Panc1 (cell line): ENCODE measurements around the gene CEMIP. TPM values are rescaled to one million over a fixed set of nuclear protein-coding genes. Genes with fewer than 3 reads are reported as not detected.

ENCODE experiments used
- ATAC-seq: fragments of 200-7000 bp; cut with Tn5 transposase; 2 replicates; pipeline ENCODE4 v1.9.1; 2020; ENCODE audit warnings: mild to moderate bottlenecking, moderate library complexity
- BruUV-seq: library from RNA; stranded (reverse); fragments of 400-500 nt; replicated peaks from 2 replicates; lab custom pipeline; 2021; lab: Mats Ljungman, UMichigan
- CTCF ChIA-PET: fragments of 300-600 bp; sonication (Branson Sonifier 250); formaldehyde crosslinking; loops from one replicate; lab custom pipeline; 2022; ENCODE audit warnings: antibody characterized with exemption; lab: Charles Lee
- POLR2A ChIA-PET: fragments of 300-600 bp; sonication (Branson Sonifier 250); formaldehyde crosslinking; loops from one replicate; lab custom pipeline; 2022; ENCODE audit warnings: antibody characterized with exemption; lab: Charles Lee
- DNase-seq: peaks from one replicate; pipeline ENCODE4 v3.0.0-alpha.2; 2010; ENCODE audit warnings: low read depth, low spot score
- H3K27ac ChIP-seq: 2 replicates; pipeline ENCODE4 v1.5.1; 2011; ENCODE audit warnings: mild to moderate bottlenecking, low read length, inconsistent platforms
- H3K27me3 ChIP-seq: fragments of 200-500 bp; sonication (Bioruptor generic); 2 replicates; pipeline ENCODE4 v1.6.0; 2014; ENCODE audit warnings: low read length, inconsistent platforms; ENCODE audit not compliant: control insufficient read depth, insufficient read depth
- H3K36me3 ChIP-seq: fragments of 200-500 bp; sonication (Bioruptor generic); 2 replicates; pipeline ENCODE4 v1.5.1; 2014; ENCODE audit warnings: inconsistent platforms, mild to moderate bottlenecking, low read length, moderate library complexity; ENCODE audit not compliant: control insufficient read depth, insufficient read depth
- H3K4me1 ChIP-seq: 2 replicates; pipeline ENCODE4 v1.5.1; 2011; ENCODE audit warnings: inconsistent platforms, mild to moderate bottlenecking, low read length, moderate library complexity; ENCODE audit not compliant: control insufficient read depth, insufficient read depth
- H3K4me3 ChIP-seq, 2 experiments: 2 replicates each; pipeline ENCODE4 v1.5.1; 2011 to 2012; ENCODE audit warnings: low read depth in 2 of 2, low read length in 2 of 2, mild to moderate bottlenecking in 2 of 2, inconsistent platforms in 1 of 2, moderate library complexity in 1 of 2
- H3K9me3 ChIP-seq: fragments of 200-500 bp; sonication (Bioruptor generic); 2 replicates; pipeline ENCODE4 v1.5.1; 2014; ENCODE audit warnings: low read depth, mild to moderate bottlenecking, inconsistent platforms, low read length, moderate library complexity; ENCODE audit not compliant: control insufficient read depth, insufficient read depth
- POLR2AphosphoS5 ChIP-seq: IDR thresholded peaks from 2 replicates; pipeline ENCODE4 v1.6.1; 2012; ENCODE audit warnings: mild to moderate bottlenecking, low read depth, low read length, moderate library complexity
- SIN3A ChIP-seq: IDR thresholded peaks from 2 replicates; pipeline ENCODE4 v1.6.1; 2012; ENCODE audit warnings: low read depth, mild to moderate bottlenecking, low read length, moderate library complexity, borderline replicate concordance; ENCODE audit not compliant: insufficient read depth
- TCF7L2 ChIP-seq: IDR thresholded peaks from 2 replicates; pipeline ENCODE4 v1.6.1; 2011; ENCODE audit warnings: mild to moderate bottlenecking, low read depth, low read length, inconsistent platforms
- in situ Hi-C: cut with HindIII; loops from 2 replicates; pipeline ENCODE4 v1.10.0; 2016; ENCODE audit warnings: low sequenced_read_pairs, low pct_unique_long_range_greater_than_20kb
- intact Hi-C: fragments of 100-400 bp; cut with micrococcal nuclease; formaldehyde crosslinking; loops from one replicate; pipeline ENCODE4 v1.10.0; 2022; ENCODE audit not compliant: unreplicated experiment
- total RNA-seq: library from RNA; stranded (reverse); gene quantifications from one replicate; pipeline ENCODE4 v1.2.1, GENCODE V29; 2021; ENCODE audit not compliant: unreplicated experiment
- TF ChIP-seq, protein P1 (sequence below), 2 experiments: IDR thresholded peaks; 2 replicates each; pipeline ENCODE4 v1.6.1; 2011 to 2012; ENCODE audit warnings: low read depth in 2 of 2, control low read depth in 1 of 2, low read length in 1 of 2, mild to moderate bottlenecking in 1 of 2, moderate library complexity in 1 of 2; ENCODE audit not compliant: insufficient read depth in 1 of 2
- TF ChIP-seq, protein P2 (sequence below): fragments of 450-650 bp; IDR thresholded peaks from 2 replicates; pipeline ENCODE4 v1.5.1; 2017; ENCODE audit warnings: mild to moderate bottlenecking

The CEMIP gene
- total RNA-seq, 1 experiment from 2014 or later: 0.46 TPM

DNA sequence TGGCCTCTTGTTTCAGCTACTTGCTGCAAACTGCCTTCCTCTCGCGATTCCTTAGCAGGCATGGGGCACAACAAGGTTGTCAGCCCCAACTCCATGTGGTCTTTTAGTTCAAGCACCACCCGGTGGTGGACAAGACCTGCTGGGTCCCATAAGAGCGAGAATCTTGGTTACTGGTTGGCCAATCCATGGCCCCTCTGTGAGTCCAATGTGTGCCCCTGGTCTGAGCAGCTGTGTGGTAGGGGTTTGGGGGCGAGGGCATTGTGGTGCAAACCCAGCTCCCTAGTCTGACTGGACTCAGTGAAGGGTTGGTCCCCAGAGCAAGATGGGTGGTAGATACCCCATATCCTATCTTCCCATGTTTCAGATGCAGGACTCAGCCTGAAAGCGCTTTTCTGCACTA is 161.7 kb downstream of the CEMIP start:
- ChIA-PET POLR2A (no interaction called here), CTCF (interaction anchor here (0.7 kb wide), 1 partner anchor 12 kb away, joined by 3 read pairs; no protein-coding TSS in a partner anchor)
- no peak overlapping the region for H3K27ac ChIP-seq
- ATAC-seq (no peak), DNase-seq (no peak)
- H3K36me3 ChIP-seq: no peaks in the 10 kb centered on the region
- in situ Hi-C loops: no loop called here
- no peaks in the 10 kb centered on the region for H3K9me3 ChIP-seq
- no peaks in the 10 kb centered on the region for H3K27me3 ChIP-seq
- no peaks in the 10 kb centered on the region for H3K4me1 ChIP-seq
- BruUV-seq: no TSS peak
- intact Hi-C loops: no loop called here
- no peak overlapping the region for H3K4me3 ChIP-seq
- TF ChIP-seq, protein P1, sequence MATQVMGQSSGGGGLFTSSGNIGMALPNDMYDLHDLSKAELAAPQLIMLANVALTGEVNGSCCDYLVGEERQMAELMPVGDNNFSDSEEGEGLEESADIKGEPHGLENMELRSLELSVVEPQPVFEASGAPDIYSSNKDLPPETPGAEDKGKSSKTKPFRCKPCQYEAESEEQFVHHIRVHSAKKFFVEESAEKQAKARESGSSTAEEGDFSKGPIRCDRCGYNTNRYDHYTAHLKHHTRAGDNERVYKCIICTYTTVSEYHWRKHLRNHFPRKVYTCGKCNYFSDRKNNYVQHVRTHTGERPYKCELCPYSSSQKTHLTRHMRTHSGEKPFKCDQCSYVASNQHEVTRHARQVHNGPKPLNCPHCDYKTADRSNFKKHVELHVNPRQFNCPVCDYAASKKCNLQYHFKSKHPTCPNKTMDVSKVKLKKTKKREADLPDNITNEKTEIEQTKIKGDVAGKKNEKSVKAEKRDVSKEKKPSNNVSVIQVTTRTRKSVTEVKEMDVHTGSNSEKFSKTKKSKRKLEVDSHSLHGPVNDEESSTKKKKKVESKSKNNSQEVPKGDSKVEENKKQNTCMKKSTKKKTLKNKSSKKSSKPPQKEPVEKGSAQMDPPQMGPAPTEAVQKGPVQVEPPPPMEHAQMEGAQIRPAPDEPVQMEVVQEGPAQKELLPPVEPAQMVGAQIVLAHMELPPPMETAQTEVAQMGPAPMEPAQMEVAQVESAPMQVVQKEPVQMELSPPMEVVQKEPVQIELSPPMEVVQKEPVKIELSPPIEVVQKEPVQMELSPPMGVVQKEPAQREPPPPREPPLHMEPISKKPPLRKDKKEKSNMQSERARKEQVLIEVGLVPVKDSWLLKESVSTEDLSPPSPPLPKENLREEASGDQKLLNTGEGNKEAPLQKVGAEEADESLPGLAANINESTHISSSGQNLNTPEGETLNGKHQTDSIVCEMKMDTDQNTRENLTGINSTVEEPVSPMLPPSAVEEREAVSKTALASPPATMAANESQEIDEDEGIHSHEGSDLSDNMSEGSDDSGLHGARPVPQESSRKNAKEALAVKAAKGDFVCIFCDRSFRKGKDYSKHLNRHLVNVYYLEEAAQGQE (IDR thresholded peaks at IDR 0.05; ENCODE audit: insufficient read depth in 1 of 2, low read depth in 2 of 2, low read length in 1 of 2): no peak
- TF ChIP-seq SIN3A (no peak), POLR2AphosphoS5 (no peak), TCF7L2 (no peak)
- TF ChIP-seq, protein P2, sequence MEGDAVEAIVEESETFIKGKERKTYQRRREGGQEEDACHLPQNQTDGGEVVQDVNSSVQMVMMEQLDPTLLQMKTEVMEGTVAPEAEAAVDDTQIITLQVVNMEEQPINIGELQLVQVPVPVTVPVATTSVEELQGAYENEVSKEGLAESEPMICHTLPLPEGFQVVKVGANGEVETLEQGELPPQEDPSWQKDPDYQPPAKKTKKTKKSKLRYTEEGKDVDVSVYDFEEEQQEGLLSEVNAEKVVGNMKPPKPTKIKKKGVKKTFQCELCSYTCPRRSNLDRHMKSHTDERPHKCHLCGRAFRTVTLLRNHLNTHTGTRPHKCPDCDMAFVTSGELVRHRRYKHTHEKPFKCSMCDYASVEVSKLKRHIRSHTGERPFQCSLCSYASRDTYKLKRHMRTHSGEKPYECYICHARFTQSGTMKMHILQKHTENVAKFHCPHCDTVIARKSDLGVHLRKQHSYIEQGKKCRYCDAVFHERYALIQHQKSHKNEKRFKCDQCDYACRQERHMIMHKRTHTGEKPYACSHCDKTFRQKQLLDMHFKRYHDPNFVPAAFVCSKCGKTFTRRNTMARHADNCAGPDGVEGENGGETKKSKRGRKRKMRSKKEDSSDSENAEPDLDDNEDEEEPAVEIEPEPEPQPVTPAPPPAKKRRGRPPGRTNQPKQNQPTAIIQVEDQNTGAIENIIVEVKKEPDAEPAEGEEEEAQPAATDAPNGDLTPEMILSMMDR: no peak

DNA sequence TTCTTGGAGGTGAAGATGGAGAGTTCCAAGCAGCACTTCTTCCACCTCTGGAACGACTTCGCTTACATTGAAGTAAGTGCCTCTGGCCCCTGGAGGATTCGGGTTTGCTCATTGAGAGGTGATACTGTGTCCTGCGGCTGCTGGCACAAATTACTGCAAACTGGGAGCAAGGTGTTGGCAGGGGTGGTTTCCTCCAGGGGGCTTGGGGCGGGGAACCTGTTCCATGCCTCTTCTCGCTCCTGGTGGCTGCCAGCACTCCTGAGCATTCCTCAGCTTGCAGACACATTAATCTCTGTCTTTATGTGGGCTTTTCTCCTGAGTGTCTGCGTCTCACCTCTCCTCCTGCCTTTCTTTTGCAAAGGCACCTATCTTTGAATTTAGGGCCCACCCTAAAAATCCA is 163.1 kb downstream of the CEMIP start:
- no peaks in the 10 kb centered on the region for H3K9me3 ChIP-seq
- no peak overlapping the region for H3K27ac ChIP-seq
- no peaks in the 10 kb centered on the region for H3K36me3 ChIP-seq
- ChIA-PET CTCF (no interaction called here), POLR2A (no interaction called here)
- no peaks in the 10 kb centered on the region for H3K4me1 ChIP-seq
- in situ Hi-C loops (no loop called here), intact Hi-C loops (no loop called here)
- H3K4me3 ChIP-seq: no peak overlapping the region
- no peak for ATAC-seq
- no peak for TF ChIP-seq POLR2AphosphoS5
- TF ChIP-seq, protein P2: no peak
- TF ChIP-seq, protein P1 (IDR thresholded peaks at IDR 0.05; ENCODE audit: insufficient read depth in 1 of 2, low read depth in 2 of 2, low read length in 1 of 2): no peak
- TF ChIP-seq SIN3A: no peak
- no peak for TF ChIP-seq TCF7L2
- no peaks in the 10 kb centered on the region for H3K27me3 ChIP-seq
- no peak for DNase-seq
- BruUV-seq: no TSS peak
